ENCODE results near the gene AKAP12. TPM values are rescaled to one million over a fixed set of nuclear protein-coding genes. Genes with fewer than 3 reads are reported as not detected.

Gene AKAP12
- total RNA-seq, 3 donors from 2014 or later (not counting 1 experiment from before 2014, with no cell fraction given) = 0.07 to 17.6 (median 0.75) TPM

GRCh38 chr6:151248295-151248694 is 8.5 kb downstream of the AKAP12 start:
- no peaks in the 10 kb centered on the region for H3K36me3 Mint-ChIP-seq
- H3K4me3 Mint-ChIP-seq = no peak overlapping the region
- no peaks in the 10 kb centered on the region for H3K9me3 Mint-ChIP-seq
- WGBS (ENCODE audit: insufficient coverage) = 88% methylated on average over 2 of the region's 3 CpGs
- TF ChIP-seq CTCF (IDR thresholded peaks at IDR 0.05) = no peak
- H3K27me3 ChIP-seq (ENCODE audit: control insufficient read depth, insufficient read depth, low read length) = peaks cover 4% of the 10 kb centered on the region
- no peak overlapping the region for H3K4me3 ChIP-seq (ENCODE audit: low read length)
- DNase-seq = no peak
- no peaks in the 10 kb centered on the region for H3K4me1 Mint-ChIP-seq
- H3K36me3 ChIP-seq (ENCODE audit: control insufficient read depth, insufficient read depth, low read length) = no peaks in the 10 kb centered on the region
- no peak overlapping the region for H3K27ac ChIP-seq (ENCODE audit: low read length)
- H3K9me3 ChIP-seq (ENCODE audit: control insufficient read depth, insufficient read depth, low read length) = no peaks in the 10 kb centered on the region
- no peak for ATAC-seq
- no peak overlapping the region for H3K27ac Mint-ChIP-seq
- no peaks in the 10 kb centered on the region for H3K4me1 ChIP-seq (ENCODE audit: control insufficient read depth, insufficient read depth, low read length)
- intact Hi-C loops (cut with micrococcal nuclease) = no loop called here
- peaks cover 20 to 35% of the 10 kb centered on the region in 2 donors for H3K27me3 Mint-ChIP-seq (ENCODE audit: low read depth in 2 of 2)

GRCh38 chr6:151252634-151253033 is 12.9 kb downstream of the AKAP12 start:
- 95% methylated on average over 6 of the region's 6 CpGs for WGBS (ENCODE audit: insufficient coverage)
- no peak overlapping the region for H3K27ac Mint-ChIP-seq

GRCh38 chr6:151254451-151255081 is 14.8 kb downstream of the AKAP12 start:
- H3K4me1 Mint-ChIP-seq = no peaks in the 10 kb centered on the region
- Histone ChIP-seq H3K27me3 (ENCODE audit: control insufficient read depth, insufficient read depth, low read length) (no peaks in the 10 kb centered on the region), H3K4me3 (ENCODE audit: low read length) (no peak overlapping the region), H3K36me3 (ENCODE audit: control insufficient read depth, insufficient read depth, low read length) (no peaks in the 10 kb centered on the region), H3K9me3 (ENCODE audit: control insufficient read depth, insufficient read depth, low read length) (no peaks in the 10 kb centered on the region), H3K27ac (ENCODE audit: low read length) (no peak overlapping the region), H3K4me1 (ENCODE audit: control insufficient read depth, insufficient read depth, low read length) (no peaks in the 10 kb centered on the region)
- DNase-seq (no peak), ATAC-seq (no peak)
- H3K27ac Mint-ChIP-seq = no peak overlapping the region
- no peaks in the 10 kb centered on the region for H3K36me3 Mint-ChIP-seq
- intact Hi-C loops (cut with micrococcal nuclease) = no loop called here
- 94% methylated on average over 14 of the region's 14 CpGs for WGBS (ENCODE audit: insufficient coverage)
- H3K4me3 Mint-ChIP-seq = no peak overlapping the region
- peaks cover 12 to 14% of the 10 kb centered on the region in 2 donors for H3K27me3 Mint-ChIP-seq (ENCODE audit: low read depth in 2 of 2)
- no peaks in the 10 kb centered on the region for H3K9me3 Mint-ChIP-seq
- TF ChIP-seq CTCF (IDR thresholded peaks at IDR 0.05) = no peak

More at GRCh38 chr6:151252634-151253033, 12.9 kb downstream of the AKAP12 start:
- Histone ChIP-seq H3K27ac (ENCODE audit: low read length) (no peak overlapping the region), H3K4me1 (ENCODE audit: control insufficient read depth, insufficient read depth, low read length) (no peaks in the 10 kb centered on the region), H3K4me3 (ENCODE audit: low read length) (no peak overlapping the region), H3K36me3 (ENCODE audit: control insufficient read depth, insufficient read depth, low read length) (no peaks in the 10 kb centered on the region), H3K9me3 (ENCODE audit: control insufficient read depth, insufficient read depth, low read length) (no peaks in the 10 kb centered on the region), H3K27me3 (ENCODE audit: control insufficient read depth, insufficient read depth, low read length) (no peaks in the 10 kb centered on the region)
- Mint-ChIP-seq H3K36me3 (no peaks in the 10 kb centered on the region), H3K4me1 (no peaks in the 10 kb centered on the region), H3K4me3 (no peak overlapping the region), H3K27me3 (ENCODE audit: low read depth in 2 of 2) (peaks cover 13 to 18% of the 10 kb centered on the region in 2 donors), H3K9me3 (no peaks in the 10 kb centered on the region)
- ATAC-seq (no peak), DNase-seq (no peak)
- intact Hi-C loops (cut with micrococcal nuclease) = no loop called here
- TF ChIP-seq CTCF (IDR thresholded peaks at IDR 0.05) = no peak

GRCh38 chr6:151255811-151256210 is 16.0 kb downstream of the AKAP12 start:
- Histone ChIP-seq H3K27ac (ENCODE audit: low read length) (no peak overlapping the region), H3K9me3 (ENCODE audit: control insufficient read depth, insufficient read depth, low read length) (no peaks in the 10 kb centered on the region), H3K36me3 (ENCODE audit: control insufficient read depth, insufficient read depth, low read length) (no peaks in the 10 kb centered on the region), H3K4me1 (ENCODE audit: control insufficient read depth, insufficient read depth, low read length) (no peaks in the 10 kb centered on the region), H3K4me3 (ENCODE audit: low read length) (no peak overlapping the region), H3K27me3 (ENCODE audit: control insufficient read depth, insufficient read depth, low read length) (no peaks in the 10 kb centered on the region)
- no peak for DNase-seq
- H3K9me3 Mint-ChIP-seq = no peaks in the 10 kb centered on the region
- TF ChIP-seq CTCF (IDR thresholded peaks at IDR 0.05) = no peak
- no peak overlapping the region for H3K4me3 Mint-ChIP-seq
- H3K27me3 Mint-ChIP-seq (ENCODE audit: low read depth in 2 of 2) = peaks cover 12 to 13% of the 10 kb centered on the region in 2 donors
- no peak for ATAC-seq
- WGBS (ENCODE audit: insufficient coverage) = 82% methylated on average over 3 of the region's 3 CpGs
- H3K36me3 Mint-ChIP-seq = no peaks in the 10 kb centered on the region
- H3K4me1 Mint-ChIP-seq = no peaks in the 10 kb centered on the region
- no peak overlapping the region for H3K27ac Mint-ChIP-seq
- intact Hi-C loops (cut with micrococcal nuclease) = no loop called here

Data from natural killer cell (primary cell).